Stimulated activated CD8-positive, alpha-beta memory T cell treated with anti-CD3 and anti-CD28 coated beads, Interleukin-12 subunit alpha, Interleukin-12 subunit beta, amount 100 ng/mL, for 1 hour (primary cell): Measurements from ENCODE around the gene CERS3.

ENCODE experiments used
- DNase-seq: peaks from one replicate; pipeline ENCODE4 v3.0.0-alpha.2; 2020; ENCODE audit warnings: low read depth

The CERS3 gene

DNA sequence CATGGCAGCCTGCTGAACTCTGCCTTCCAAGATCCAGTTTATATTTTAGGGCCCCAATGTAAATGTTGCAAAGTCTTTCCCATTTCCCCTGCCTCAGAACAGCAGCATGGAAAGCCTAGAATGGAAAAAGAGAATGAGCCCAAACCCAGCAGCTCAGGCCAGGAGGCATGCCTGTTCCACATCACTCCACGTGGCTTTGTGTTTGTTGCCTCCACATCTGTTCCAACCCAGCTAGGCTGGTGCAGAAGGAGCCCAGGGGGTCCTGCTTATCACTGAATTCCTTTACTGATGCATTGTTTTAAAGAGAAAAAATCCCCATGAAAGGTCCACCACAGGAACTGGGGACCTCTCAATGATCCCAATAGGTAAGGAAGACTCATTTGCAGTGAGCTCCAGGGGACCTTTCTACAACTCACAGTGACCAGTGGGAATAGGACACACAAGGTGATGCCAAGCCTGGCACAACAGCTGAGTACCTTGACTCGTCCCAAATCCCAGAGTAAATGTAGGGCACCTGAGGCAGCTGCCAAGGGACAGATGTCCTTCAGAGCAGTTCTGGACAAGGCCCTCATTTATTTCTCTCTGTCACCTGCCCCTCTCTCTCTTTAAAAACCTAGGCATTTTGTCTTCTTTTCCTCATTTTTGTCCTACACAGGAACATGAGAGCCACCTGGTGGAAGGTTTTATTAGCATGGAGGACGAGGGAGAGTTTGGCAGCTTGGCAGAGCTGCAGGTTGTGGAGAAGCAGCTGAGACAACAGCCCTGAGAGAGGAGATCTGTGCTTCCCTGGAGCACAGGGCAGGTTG, 145.2 kb downstream of the CERS3 start:
- DNase-seq, result no peak

- DNase-seq, result no peak
These were observed 154.8 kb downstream of the CERS3 start for GRCh38 chr15:100373942-100374341.

- DNase-seq, result no peak
These were observed 155.4 kb downstream of the CERS3 start for GRCh38 chr15:100373120-100373896.

DNA sequence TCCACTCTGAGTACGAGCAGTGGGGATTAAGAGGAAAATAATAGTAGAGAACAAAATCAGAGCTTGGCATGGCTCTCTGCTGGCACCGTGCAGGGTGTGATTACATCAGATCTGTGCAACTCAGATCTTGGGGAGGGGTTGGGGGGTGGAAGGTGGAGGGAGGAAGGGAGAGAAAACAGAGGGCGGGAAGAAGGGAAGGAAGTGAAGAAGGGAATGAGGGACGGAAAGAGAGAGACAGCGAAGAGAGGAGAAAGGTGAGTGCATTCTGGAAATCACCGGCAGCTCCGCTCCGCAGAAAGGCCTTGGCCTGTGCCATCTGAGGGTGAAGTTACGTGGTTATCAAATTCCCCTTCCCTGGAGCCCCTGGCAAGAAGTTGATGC, 156.0 kb downstream of the CERS3 start:
- no peak for DNase-seq

DNA sequence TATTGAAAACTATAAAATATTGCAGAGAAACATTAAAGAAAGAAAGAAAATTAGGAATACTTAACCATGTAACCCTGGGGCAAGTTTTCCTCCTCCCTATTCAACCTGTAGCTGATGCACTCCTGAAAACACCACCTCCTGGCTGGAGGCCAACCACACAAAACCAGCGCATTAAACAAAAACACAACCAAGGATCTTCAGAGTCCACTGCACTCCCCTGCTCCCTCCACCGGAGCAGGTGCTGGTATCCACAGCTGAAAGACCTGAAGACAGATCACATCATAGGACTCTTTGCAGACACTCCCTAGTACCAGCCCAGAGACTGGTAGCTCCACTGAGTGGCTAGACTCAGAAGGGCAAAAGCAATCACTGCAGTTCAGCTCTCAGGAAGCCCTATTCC, 173.4 kb downstream of the CERS3 start:
- no peak for DNase-seq

DNA sequence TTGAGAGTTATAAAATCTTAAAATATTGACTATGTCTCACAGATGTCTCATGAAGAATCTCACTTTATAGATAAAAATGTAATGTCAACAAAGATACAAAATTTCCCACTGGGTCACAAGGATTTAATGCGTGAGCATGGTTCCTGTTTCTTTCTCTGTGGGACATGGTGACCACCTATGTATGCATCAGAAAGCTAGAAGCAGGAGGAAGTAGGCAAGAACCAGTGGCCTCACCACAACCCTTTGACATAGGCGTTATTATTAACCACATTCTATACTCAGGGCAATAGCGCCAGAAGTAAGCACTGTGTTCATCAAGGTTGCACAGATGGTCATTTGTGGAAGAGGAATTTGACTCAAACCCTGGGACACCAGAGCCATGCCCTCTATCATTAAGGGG, 175.3 kb downstream of the CERS3 start:
- no peak for DNase-seq

GRCh38 chr15:100350434-100351226, 178.1 kb downstream of the CERS3 start:
- DNase-seq, result no peak
